HepG2 (cell line): ENCODE measurements around the gene SHISA5. TPM values are rescaled to one million over a fixed set of nuclear protein-coding genes. Genes with fewer than 3 reads are reported as not detected.

ENCODE experiments used
- ARNTL ChIP-seq: sonication (generic); formaldehyde crosslinking; IDR thresholded peaks from 2 replicates; pipeline ENCODE4 v1.4.0; 2020; ENCODE audit warnings: mild to moderate bottlenecking, missing genetic modification reagents
- CTCF ChIP-seq: sonication (generic); formaldehyde crosslinking; IDR thresholded peaks from 2 replicates; pipeline ENCODE4 v1.5.0; 2020; ENCODE audit warnings: mild to moderate bottlenecking, missing genetic modification reagents, moderate library complexity
- DMAP1 ChIP-seq: IDR thresholded peaks from 2 replicates; pipeline ENCODE4 v1.6.1; 2016
- DNMT1 ChIP-seq: sonication (generic); formaldehyde crosslinking; IDR thresholded peaks from 2 replicates; pipeline ENCODE4 v1.5.1; 2020; ENCODE audit warnings: mild to moderate bottlenecking, missing genetic modification reagents
- FOXM1 ChIP-seq: sonication (generic); formaldehyde crosslinking; IDR thresholded peaks from 2 replicates; pipeline ENCODE4 v1.5.0; 2020; ENCODE audit warnings: missing genetic modification reagents
- FOXO1 ChIP-seq: sonication (generic); formaldehyde crosslinking; IDR thresholded peaks from 2 replicates; pipeline ENCODE4 v1.4.0; 2020; ENCODE audit warnings: missing genetic modification reagents
- KDM1A ChIP-seq: IDR thresholded peaks from 2 replicates; pipeline ENCODE4 v1.6.1; 2016; ENCODE audit warnings: missing compliant biosample characterization
- KLF13 ChIP-seq: sonication (generic); formaldehyde crosslinking; IDR thresholded peaks from 2 replicates; pipeline ENCODE4 v1.4.0; 2020; ENCODE audit warnings: mild to moderate bottlenecking, missing genetic modification reagents
- MEIS2 ChIP-seq: sonication (generic); formaldehyde crosslinking; IDR thresholded peaks from 2 replicates; pipeline ENCODE4 v1.9.0; 2021; ENCODE audit warnings: mild to moderate bottlenecking, missing genetic modification reagents
- MLX ChIP-seq: IDR thresholded peaks from 2 replicates; pipeline ENCODE4 v1.6.1; 2016
- NKX3-1 ChIP-seq: sonication (generic); formaldehyde crosslinking; IDR thresholded peaks from 2 replicates; pipeline ENCODE4 v1.5.0; 2020; ENCODE audit warnings: missing genetic modification reagents
- NR2F6 ChIP-seq, 2 experiments: IDR thresholded peaks; 2 replicates each; pipeline ENCODE4 v1.6.1; 2016; ENCODE audit warnings: antibody characterized with exemption in 1 of 2, mild to moderate bottlenecking in 1 of 2
- NR3C1 ChIP-seq: sonication (generic); formaldehyde crosslinking; IDR thresholded peaks from 2 replicates; pipeline ENCODE4 v1.4.0; 2020; ENCODE audit warnings: missing genetic modification reagents
- PRMT3 ChIP-seq: sonication (generic); formaldehyde crosslinking; IDR thresholded peaks from 2 replicates; pipeline ENCODE4 v1.8.1; 2022; ENCODE audit warnings: low read depth, mild to moderate bottlenecking, moderate library complexity, missing genetic modification reagents, borderline replicate concordance
- REXO4 ChIP-seq: sonication (generic); formaldehyde crosslinking; IDR thresholded peaks from 2 replicates; pipeline ENCODE4 v1.8.0; 2022; ENCODE audit warnings: missing genetic modification reagents, mild to moderate bottlenecking, borderline replicate concordance
- STAT5B ChIP-seq: sonication (generic); formaldehyde crosslinking; IDR thresholded peaks from 2 replicates; pipeline ENCODE4 v1.4.0; 2020; ENCODE audit warnings: missing genetic modification reagents
- TEAD2 ChIP-seq: sonication (generic); formaldehyde crosslinking; IDR thresholded peaks from 2 replicates; pipeline ENCODE4 v1.9.0; 2021; ENCODE audit warnings: missing genetic modification reagents
- WIZ ChIP-seq: sonication (generic); formaldehyde crosslinking; IDR thresholded peaks from 2 replicates; pipeline ENCODE4 v1.5.1; 2020; ENCODE audit warnings: mild to moderate bottlenecking, missing genetic modification reagents
- YEATS4 ChIP-seq: sonication (generic); formaldehyde crosslinking; IDR thresholded peaks from 2 replicates; pipeline ENCODE4 v1.4.0; 2020; ENCODE audit warnings: missing genetic modification reagents, borderline replicate concordance
- ZNF138 ChIP-seq: sonication (generic); formaldehyde crosslinking; IDR thresholded peaks from 2 replicates; pipeline ENCODE4 v1.5.0; 2020; ENCODE audit warnings: mild to moderate bottlenecking, low read depth, missing genetic modification reagents
- ZNF260 ChIP-seq: sonication (generic); formaldehyde crosslinking; IDR thresholded peaks from 2 replicates; pipeline ENCODE4 v1.4.0; 2020; ENCODE audit warnings: missing genetic modification reagents, low read depth, mild to moderate bottlenecking, borderline replicate concordance
- ZNF547 ChIP-seq: sonication (generic); formaldehyde crosslinking; IDR thresholded peaks from 2 replicates; pipeline ENCODE4 v1.5.1; 2020; ENCODE audit warnings: mild to moderate bottlenecking, missing genetic modification reagents
- ZNF766 ChIP-seq: sonication (generic); formaldehyde crosslinking; IDR thresholded peaks from 2 replicates; pipeline ENCODE4 v1.5.0; 2020; ENCODE audit warnings: missing genetic modification reagents, borderline replicate concordance
- ZNF768 ChIP-seq: sonication (generic); formaldehyde crosslinking; IDR thresholded peaks from 2 replicates; pipeline ENCODE4 v1.4.0; 2020; ENCODE audit warnings: missing genetic modification reagents
- ZNF792 ChIP-seq: IDR thresholded peaks from 2 replicates; pipeline ENCODE4 v1.6.1; 2016
- ZNF800 ChIP-seq: sonication (generic); formaldehyde crosslinking; IDR thresholded peaks from 2 replicates; pipeline ENCODE4 v1.4.0; 2020; ENCODE audit warnings: missing genetic modification reagents
- polyA plus RNA-seq, 8 experiments: library from polyadenylated mRNA; depleted of rRNA in 3 of 8; stranded (reverse) in 7 of 8; unstranded in 1 of 8; fragments of >200 nt; fragmentation: Illumina TruSeq in 4 of 8; extraction: Trizol in 4 of 8; gene quantifications; 2 replicates each; pipeline versions ENCODE4 v1.2.1 to v1.2.3, GENCODE V29; 2011 to 2016; ENCODE audit warnings: low read depth in 4 of 8, missing spikeins in 1 of 8, mixed read lengths in 1 of 8; ENCODE audit not compliant: insufficient read depth in 1 of 8
- total RNA-seq, 5 experiments: library from RNA; depleted of rRNA; stranded (reverse); fragments of >200 nt; fragmentation: Illumina TruSeq; extraction: Trizol; gene quantifications; 2 replicates each; pipeline ENCODE4 v1.2.3, GENCODE V29; 2016; ENCODE audit warnings: low read depth in 1 of 5
- TF ChIP-seq, protein P1 (sequence below): IDR thresholded peaks from 2 replicates; pipeline ENCODE4 v1.6.1; 2012; ENCODE audit warnings: inconsistent platforms

Gene SHISA5
- total and polyA plus RNA-seq, 2 of the 13 experiments (the other 11 are each of a cell fraction or from before 2014, with no cell fraction given) = 75.8 to 91.4 TPM

DNA sequence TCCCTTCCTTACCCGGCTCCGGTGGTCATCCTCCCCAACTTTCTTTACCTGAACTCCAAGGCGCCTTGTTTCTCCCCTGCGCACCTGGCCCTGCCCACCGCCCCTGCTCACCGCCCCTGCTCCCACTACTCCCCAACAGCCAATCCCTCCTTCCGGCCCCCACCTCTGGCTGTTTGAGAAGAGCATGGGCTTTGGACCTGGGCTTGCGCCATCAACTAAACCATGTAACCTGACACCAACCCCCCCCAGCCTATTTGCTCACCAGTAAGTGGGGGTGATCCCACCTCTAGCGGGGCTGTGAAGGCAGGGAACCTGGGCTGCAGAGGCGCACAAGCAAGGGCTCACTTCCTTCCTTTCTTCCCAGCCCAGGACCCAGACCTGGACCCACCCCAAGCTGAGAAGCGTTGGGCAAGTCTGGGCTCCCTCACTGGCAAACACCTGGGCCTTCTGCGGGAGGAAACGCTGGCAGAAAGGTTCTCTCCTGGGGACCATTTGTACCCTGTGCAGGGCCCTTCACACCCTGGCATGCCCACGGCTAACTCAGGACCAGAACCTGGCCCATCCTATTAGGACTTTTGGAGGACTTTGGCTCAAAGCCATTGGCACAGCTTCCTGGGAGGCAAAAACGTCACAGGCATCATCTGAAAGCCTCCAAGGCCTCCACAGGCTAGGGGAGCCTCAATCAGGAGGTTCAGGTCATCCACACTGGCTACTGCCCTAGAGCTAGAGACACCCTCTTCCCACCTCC, 73.8 kb downstream of the SHISA5 start, which contains the start of gene PLXNB1 (continued):
- TF ChIP-seq CTCF (CRISPR knock-in tag) (peak; percentile 31; the same call in 1 of the 2 replicates), KDM1A (CRISPR knock-in tag) (no peak), ZNF768 (CRISPR knock-in tag) (no peak), NR3C1 (no peak), YEATS4 (peak; percentile 62; the same call in 1 of the 2 replicates), ZNF792 (CRISPR knock-in tag) (peak; percentile 66; the same call in 1 of the 2 replicates), PRMT3 (CRISPR knock-in tag) (no peak), NKX3-1 (CRISPR knock-in tag) (peak; percentile 62; the same call in 1 of the 2 replicates), NR2F6 (IDR thresholded peaks at IDR 0.05) (peak; percentile 94), NR2F6 (CRISPR knock-in tag; IDR thresholded peaks at IDR 0.05) (peak; percentile 89), TEAD2 (CRISPR knock-in tag) (no peak), KLF13 (no peak), STAT5B (CRISPR knock-in tag) (no peak), MLX (CRISPR knock-in tag) (peak; percentile 82), ZNF800 (CRISPR knock-in tag) (0 out of 2 replicates have a peak, but pooled peaks have one; percentile 64), ARNTL (CRISPR knock-in tag) (peak; percentile 95), DMAP1 (CRISPR knock-in tag) (peak; percentile 85), MEIS2 (CRISPR knock-in tag) (peak; percentile 38), ZNF766 (CRISPR knock-in tag) (0 out of 2 replicates have a peak, but pooled peaks have one; percentile 51), DNMT1 (CRISPR knock-in tag) (no peak), FOXM1 (CRISPR knock-in tag) (no peak), WIZ (no peak), ZNF138 (no peak), ZNF260 (no peak), REXO4 (no peak), ZNF547 (CRISPR knock-in tag) (0 out of 2 replicates have a peak, but pooled peaks have one; percentile 58), FOXO1 (peak; percentile 78; the same call in 1 of the 2 replicates)
- TF ChIP-seq, protein P1, sequence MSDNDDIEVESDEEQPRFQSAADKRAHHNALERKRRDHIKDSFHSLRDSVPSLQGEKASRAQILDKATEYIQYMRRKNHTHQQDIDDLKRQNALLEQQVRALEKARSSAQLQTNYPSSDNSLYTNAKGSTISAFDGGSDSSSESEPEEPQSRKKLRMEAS = no peak
